Prostate gland (tissue), 2 donors: Measurements from ENCODE around the gene AGXT2.

Source experiments
- POLR2A ChIP-seq: fragments of 450-650 bp; IDR thresholded peaks from one replicate; pipeline ENCODE4 v1.6.1; 2016; ENCODE audit warnings: antibody characterized with exemption, mild to moderate bottlenecking
- POLR2AphosphoS5 ChIP-seq: sonication (generic); formaldehyde crosslinking; IDR thresholded peaks from one replicate; pipeline ENCODE4 v1.6.1; 2017; ENCODE audit warnings: antibody characterized with exemption
- TF ChIP-seq, protein P1 (sequence below), 4 experiments: fragments of 200-600 bp in 2 of 4; fragments of 450-650 bp in 2 of 4; sonication (generic) in 2 of 4; IDR thresholded peaks; 1 replicate in 3 of 4; 2 replicates in 1 of 4; pipeline ENCODE4 v1.5.1; 2016 to 2019; ENCODE audit warnings: antibody characterized with exemption in 4 of 4, mild to moderate bottlenecking in 2 of 4, moderate library complexity in 2 of 4

DNA sequence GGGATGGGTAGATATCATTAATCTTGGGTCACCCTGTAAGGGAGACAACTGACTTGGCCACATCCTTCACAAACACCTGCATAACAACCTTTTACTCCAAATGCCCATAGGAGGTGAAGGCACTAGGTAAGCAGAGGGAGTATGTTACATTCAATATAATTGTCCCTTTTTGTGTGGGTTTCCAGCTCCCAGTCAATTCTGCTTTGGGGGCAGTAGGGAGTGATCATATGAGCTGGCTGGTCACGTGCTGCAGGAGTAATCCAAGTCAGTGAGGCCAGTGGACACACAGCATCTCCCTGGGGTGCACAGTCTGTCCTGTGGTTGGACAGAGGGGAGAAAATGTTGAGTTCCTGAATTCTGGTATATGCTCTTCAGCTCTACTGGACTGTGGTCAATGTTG is 1.2 kb upstream of the AGXT2 start:
- TF ChIP-seq POLR2A (no peak), POLR2AphosphoS5 (no peak)
- TF ChIP-seq, protein P1, sequence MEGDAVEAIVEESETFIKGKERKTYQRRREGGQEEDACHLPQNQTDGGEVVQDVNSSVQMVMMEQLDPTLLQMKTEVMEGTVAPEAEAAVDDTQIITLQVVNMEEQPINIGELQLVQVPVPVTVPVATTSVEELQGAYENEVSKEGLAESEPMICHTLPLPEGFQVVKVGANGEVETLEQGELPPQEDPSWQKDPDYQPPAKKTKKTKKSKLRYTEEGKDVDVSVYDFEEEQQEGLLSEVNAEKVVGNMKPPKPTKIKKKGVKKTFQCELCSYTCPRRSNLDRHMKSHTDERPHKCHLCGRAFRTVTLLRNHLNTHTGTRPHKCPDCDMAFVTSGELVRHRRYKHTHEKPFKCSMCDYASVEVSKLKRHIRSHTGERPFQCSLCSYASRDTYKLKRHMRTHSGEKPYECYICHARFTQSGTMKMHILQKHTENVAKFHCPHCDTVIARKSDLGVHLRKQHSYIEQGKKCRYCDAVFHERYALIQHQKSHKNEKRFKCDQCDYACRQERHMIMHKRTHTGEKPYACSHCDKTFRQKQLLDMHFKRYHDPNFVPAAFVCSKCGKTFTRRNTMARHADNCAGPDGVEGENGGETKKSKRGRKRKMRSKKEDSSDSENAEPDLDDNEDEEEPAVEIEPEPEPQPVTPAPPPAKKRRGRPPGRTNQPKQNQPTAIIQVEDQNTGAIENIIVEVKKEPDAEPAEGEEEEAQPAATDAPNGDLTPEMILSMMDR (IDR thresholded peaks at IDR 0.05), result no peak
